HFF-Myc (cell line): ENCODE results near the gene SERPINB6.
"Not testable (repeated sequence)": the region's sequence is repeated elsewhere in the genome, so short reads cannot be mapped to it uniquely, and the experiment has no call there.

Experiments
- DNase-seq: peaks from one replicate; pipeline ENCODE4 v3.0.0-alpha.2; 2011; ENCODE audit warnings: low read depth; ENCODE audit errors: extremely low read depth
- H3K4me3 ChIP-seq: replicated peaks from 2 replicates; pipeline ENCODE4 v1.5.1; 2011; ENCODE audit warnings: low read depth, mild to moderate bottlenecking, control low read depth, low read length
- TF ChIP-seq, protein P1 (sequence below): IDR thresholded peaks from 2 replicates; pipeline ENCODE4 v1.5.1; 2012; ENCODE audit warnings: mild to moderate bottlenecking, low read depth, low read length, control low read depth; ENCODE audit errors: missing control alignments

The SERPINB6 gene

DNA sequence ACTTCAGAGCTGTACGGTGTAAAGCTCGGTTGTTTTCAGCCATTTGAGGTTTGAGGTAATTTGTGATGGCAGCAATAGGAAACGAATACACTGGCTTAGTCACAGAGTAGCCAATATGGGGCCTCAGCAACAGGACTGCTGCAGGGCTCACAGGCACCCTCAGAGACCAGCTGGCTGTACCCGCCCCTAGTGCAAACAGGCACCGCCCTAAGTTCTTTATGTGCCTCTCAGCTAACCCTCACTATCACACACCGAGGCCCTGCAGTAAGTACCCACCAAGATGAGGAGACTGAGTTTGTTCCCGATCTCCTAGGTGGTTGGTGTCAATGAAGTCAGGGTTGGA lies 57.1 kb downstream of the SERPINB6 start:
- DNase-seq, result no peak
- H3K4me3 ChIP-seq, result no peak overlapping the region
- TF ChIP-seq, protein P1, sequence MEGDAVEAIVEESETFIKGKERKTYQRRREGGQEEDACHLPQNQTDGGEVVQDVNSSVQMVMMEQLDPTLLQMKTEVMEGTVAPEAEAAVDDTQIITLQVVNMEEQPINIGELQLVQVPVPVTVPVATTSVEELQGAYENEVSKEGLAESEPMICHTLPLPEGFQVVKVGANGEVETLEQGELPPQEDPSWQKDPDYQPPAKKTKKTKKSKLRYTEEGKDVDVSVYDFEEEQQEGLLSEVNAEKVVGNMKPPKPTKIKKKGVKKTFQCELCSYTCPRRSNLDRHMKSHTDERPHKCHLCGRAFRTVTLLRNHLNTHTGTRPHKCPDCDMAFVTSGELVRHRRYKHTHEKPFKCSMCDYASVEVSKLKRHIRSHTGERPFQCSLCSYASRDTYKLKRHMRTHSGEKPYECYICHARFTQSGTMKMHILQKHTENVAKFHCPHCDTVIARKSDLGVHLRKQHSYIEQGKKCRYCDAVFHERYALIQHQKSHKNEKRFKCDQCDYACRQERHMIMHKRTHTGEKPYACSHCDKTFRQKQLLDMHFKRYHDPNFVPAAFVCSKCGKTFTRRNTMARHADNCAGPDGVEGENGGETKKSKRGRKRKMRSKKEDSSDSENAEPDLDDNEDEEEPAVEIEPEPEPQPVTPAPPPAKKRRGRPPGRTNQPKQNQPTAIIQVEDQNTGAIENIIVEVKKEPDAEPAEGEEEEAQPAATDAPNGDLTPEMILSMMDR, result no peak

DNA sequence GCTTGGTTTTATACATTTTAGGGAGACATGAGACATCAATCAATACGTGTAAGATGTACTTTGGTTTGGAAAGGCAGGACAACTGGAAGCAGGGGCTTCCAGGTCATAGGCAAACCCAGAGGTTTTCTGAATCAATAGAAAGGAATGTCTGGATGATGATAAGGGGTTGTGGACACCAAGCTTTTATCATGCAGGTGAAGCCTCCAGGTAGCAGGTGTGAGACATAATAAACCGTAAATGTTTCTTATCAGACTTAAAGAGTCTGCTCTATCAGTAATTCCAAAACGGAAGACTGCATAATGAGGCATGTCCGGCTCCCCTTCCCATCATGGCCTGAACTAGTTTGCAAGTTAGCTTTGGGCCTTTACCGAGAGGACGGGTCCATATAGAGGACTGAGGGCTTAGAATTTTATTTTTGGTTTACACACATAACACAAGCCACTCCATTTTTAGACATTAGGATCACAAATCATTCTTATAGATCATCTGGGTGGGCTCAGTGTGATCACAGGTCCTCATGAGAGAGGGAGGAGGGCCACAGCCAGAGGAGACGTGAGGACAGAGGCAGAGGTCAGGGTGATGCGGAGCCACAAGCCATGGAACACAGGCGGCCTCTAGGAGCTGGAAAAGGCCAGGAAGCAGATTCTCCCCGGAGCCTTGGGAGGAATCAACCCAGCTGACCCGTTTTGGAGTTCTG lies 57.6 kb downstream of the SERPINB6 start:
- TF ChIP-seq, protein P1, result no peak
- no peak for DNase-seq
- no peak overlapping the region for H3K4me3 ChIP-seq

DNA sequence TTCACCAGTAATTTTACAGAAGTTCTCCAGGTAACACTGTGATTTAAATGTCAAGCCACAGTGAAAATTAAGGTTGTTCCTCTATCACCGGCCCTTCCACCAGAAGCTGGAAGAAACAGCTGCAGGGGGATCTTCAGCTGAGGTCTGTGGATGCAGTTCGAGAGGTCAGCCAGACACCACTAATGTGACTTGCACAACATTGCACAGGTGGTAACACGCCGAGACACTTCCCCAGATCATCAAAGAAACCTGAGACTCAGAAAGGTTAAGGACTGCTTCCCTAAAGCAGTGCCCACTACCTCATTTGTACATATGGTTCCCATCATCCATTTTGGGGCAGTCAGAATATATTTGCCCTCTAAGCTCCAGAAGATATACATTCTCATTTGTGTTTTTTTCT lies 60.2 kb downstream of the SERPINB6 start:
- H3K4me3 ChIP-seq, result no peak overlapping the region
- no peak for DNase-seq
- TF ChIP-seq, protein P1, result no peak

DNA sequence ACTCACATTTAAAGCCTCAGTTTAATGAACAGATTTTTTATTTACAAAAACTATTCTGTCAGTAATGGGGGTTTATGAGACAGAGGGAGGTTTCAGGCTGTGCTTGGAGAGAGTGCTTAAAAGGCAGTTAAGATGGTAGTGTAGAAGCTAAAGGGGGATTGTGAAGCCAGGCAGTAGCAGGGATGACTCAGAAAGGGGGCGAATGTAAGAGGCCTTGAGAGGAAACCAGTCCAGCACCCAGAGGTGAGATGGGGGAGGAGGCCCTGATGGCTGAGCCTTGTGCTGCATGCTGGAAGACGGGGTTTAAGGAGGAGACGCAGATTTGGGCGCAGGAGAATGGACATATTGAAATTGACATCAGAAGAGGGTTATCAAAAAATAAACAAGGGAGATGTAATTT lies 61.6 kb downstream of the SERPINB6 start:
- TF ChIP-seq, protein P1, result no peak
- DNase-seq, result no peak
- no peak overlapping the region for H3K4me3 ChIP-seq

- DNase-seq, H3K4me3 ChIP-seq: not testable (repeated sequence)
Measured at GRCh38 chr6:2909051-2909606, 62.2 kb downstream of the SERPINB6 start.

DNA sequence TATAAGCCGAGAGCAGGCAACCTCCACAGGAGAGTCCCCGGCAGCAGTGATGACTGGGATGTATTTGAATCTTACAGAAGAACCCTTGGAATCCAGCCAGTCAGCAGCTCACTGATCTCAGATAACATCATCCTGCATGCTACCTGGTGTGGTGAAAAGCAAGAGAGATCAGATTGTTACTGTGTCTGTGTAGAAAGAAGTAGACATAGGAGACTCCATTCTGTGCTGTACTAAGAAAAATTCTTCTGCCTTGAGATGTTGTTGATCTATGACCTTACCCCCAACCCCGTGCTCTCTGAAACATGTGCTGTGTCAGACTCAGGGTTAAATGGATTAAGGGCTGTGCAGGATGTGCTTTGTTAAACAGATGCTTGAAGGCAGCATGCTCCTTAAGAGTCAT lies 62.9 kb downstream of the SERPINB6 start:
- not testable (repeated sequence) for H3K4me3 ChIP-seq, DNase-seq

- not testable (repeated sequence) for DNase-seq
- peak overlapping the region; percentile 49 for H3K4me3 ChIP-seq
Measured at GRCh38 chr6:2903411-2904185, 67.8 kb downstream of the SERPINB6 start.

DNA sequence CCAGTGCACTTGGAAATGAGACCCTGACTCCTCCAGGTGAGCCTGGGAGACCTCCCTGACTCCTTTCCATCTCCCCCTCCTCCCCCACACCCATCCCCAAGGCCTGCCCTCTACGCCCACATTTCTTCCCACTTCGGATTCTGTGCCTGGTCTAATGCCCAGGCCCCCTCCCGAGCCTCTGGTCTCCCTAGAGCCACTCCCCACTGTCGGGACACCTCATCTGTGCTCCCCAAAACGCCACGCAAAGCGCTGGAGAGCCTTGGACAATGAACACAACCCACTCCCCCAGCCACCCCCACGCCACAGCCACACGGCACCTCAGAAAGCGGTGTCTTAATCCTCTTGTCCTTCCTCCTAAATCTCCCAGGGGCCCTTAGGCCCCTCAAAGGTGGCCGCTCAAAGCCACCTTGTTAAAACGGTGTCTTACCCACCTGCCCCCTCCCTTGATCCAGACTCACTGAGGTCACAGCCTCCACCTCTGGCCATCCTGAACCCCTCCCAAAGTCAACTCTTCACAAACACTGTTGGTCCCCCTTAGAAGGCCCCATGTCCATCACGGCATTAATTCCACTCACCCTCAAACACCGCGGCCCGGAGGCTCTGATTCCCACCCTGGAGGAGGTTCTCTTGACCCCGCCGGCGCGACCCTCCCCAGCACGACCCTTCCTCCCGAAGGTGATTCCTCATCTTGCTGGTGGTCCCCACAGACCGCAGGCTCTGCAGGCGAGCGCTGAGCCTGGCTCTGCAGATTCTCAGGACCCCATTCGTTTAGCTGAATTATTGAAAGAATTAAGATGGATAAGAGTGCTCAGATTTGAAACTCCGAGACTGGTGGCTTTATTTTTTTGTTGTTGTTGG lies 69.5 kb downstream of the SERPINB6 start:
- DNase-seq, result not testable (repeated sequence)
- peak overlapping the region; percentile 49 for H3K4me3 ChIP-seq
